Iris pigment epithelial cell (primary cell): ENCODE data around the gene GPM6B.

Experiments
- DNase-seq: peaks from one replicate; pipeline ENCODE4 v3.0.0-alpha.2; 2011; ENCODE audit warnings: low read depth

GPM6B gene

DNA sequence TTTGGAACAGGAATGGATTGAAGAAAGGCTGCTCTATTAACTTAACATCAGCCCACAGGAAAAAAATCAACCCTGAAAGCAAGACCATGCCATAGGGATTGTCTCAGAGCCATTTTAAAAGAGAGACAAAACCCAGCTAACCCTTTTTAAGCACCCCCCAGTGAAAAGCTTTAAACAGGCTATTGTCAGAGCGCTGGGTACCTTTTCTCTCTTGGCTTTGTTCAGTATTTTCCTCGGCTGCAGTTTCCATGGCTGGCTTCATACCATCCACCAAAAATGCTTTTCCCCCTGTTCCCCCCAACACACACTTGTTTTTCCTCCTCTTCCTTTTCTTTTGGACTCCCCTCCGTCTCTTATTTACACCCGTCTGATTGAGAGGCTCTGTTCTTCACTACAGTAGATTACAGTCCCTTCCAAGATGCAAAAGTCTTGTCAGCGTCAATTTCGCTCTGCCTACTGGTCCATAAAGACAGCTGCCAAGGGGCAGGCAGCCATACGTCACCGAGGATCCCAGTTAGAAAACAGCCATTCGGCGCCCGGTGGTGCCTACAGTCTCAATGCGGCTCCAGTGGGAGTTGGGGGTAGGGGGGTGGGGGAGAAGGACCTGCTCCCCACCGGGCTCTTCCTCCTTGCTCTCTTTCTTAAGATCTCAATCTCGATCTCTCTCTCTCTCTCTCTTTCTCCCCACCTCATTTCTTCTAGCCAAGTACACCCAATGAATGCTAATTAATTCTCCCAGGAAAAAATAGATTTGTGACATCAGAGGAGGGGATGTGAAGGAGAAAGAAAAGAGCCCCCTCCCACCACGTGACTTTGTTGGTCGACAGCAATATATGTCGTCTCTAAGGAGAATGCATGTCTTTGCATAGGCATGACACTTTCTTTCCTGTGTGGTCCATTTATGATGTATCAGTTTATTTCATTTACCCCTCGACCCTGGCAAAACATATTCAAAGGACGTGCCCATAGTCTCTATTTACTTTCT lies at the start of gene GPM6B:
Gene GPM6B, minus strand, starts transcription at position 451 of the 985 bp plus-strand sequence. Its CDS starts 189 bp downstream, at position 262.
- DNase-seq: no peak

DNA sequence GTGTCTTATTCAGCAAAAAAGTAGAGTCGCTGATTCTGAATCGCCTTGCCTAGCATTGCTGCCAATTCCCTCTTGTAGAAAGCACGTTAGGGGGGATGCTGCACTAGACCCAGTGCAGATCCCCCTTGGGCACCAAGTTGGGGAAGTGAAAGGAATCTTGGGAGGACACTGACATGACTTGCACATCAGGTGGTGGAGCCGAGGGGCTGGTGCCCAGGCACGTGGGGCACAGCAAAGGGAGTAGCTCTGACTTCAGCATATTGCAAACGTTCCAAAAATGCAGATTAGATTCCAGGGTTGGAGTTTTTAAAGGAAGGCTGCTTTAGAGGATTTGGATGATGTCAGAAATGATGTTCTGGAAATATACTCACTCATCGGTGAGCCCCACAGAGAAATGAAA lies 47.4 kb upstream of the GPM6B start:
- peak; percentile 8 for DNase-seq

DNA sequence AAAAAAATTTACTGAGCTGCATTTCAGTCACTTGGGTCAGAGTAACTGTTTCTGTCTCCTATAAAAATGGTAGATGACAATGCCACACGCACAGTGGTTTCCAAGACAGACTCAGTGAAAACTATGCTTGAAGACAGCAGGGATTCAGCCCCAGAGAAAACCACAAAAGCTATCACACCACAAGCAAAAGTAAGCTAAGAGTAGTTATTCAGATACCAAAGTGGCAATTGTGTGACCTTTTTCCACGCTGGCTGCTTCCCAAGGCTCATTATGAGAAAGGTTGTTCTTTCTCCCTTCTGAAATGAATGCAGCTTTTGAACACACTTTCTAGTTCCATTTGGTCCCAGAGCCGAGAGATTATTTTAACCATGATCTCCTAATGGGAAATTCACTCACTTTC lies 46.4 kb upstream of the GPM6B start:
- DNase-seq: no peak

DNA sequence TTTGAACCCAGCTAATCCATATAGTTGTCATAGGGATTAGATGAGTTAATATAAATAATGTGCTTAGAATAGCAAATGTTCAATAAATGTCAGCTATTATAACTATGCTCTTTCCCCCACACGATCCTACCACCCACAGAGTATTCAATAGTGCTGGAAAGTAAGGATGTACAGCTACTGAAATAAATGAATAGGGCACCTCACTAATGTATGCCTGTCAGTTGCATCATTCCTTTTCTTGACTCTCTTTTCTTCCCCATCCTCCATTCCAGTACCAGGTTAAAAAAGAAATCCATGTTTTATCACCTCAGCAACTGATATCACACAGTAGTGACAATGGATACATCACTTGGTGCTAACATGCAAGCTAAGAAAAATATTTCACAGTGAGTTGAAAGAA lies 42.8 kb upstream of the GPM6B start:
- no peak for DNase-seq

- no peak for DNase-seq
These were observed 40.9 kb upstream of the GPM6B start for GRCh38 chrX:13857804-13858203.

GRCh38 chrX:13855689-13856450 lies 39.0 kb upstream of the GPM6B start:
- DNase-seq: no peak

GRCh38 chrX:13854003-13854402 lies 37.1 kb upstream of the GPM6B start:
- DNase-seq: no peak

GRCh38 chrX:13852001-13852695 lies 35.3 kb upstream of the GPM6B start:
- no peak for DNase-seq

DNA sequence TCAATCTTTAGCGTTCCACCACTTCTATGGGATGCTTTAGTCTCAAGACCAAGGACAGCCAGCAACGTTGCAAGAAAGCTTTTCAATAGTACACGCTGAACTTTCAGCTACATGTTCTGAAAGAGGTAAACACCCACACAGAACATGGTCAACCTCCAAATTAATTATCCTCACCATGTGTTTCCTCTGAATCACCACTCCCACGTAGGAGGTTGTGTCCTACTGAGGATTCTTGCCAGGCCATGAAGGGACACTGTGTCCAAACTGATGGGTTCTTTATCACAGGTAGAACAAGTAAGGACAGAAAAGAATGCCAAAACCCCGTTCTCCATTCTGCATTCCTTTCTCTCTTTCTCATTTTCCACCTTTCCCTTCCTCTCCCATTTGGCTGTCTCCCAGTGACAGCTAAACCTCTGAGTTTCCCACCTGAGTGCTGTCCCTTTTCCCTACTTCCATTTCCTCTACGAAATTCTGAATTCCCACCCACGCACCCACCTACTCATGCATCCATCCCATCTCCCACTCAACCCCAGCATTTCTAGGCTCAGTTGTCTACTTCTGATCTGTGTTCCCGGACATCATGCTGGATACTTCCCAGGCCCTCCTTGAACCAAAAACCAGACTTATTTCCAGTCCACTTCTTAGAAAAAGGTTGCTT lies 29.0 kb upstream of the GPM6B start:
- DNase-seq: peak; percentile 54

- no peak for DNase-seq
These were observed 26.3 kb upstream of the GPM6B start for GRCh38 chrX:13843150-13843721.

DNA sequence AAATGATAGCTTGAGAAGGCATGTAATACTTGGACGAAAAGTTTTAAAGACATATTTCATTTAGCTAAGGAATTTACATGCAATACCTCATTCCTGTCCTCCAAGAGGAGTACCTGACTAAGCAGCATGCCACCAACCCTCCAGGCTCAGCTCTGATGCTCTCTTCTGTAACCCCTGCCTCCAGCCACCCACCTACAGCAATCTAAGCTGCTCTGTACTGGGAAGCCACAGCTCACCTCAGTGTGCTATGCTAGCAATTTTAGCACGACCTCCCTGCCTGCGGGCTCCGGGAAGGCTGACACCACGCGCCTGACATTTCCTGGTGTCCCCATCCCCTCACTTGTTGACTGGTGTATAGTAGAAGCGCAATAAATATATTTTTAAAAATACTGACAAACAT lies 23.2 kb upstream of the GPM6B start:
- no peak for DNase-seq

DNA sequence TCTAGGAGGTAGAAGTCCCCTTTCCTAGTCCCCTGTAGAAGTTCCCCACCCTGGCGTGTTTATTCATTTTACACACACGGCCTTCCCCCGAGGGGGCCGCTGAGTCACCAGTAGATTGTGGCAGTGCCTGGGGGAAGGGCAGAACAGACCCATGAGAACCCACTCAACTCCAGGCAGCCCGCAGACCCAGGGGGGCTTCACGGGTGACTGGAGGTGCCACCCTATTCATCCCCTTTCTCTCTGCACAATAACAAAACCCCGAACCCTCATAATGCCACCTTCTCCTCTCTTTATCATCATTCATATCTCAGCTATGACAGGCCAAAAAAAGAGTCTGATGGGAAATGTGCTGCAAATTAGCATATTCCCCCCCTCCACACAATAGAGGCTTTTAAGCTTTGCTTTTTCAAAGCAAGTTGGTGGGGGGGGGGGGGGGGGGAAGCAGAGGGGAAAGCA lies 20.4 kb upstream of the GPM6B start:
- peak; percentile 1 for DNase-seq

GRCh38 chrX:13836575-13836974 lies 19.7 kb upstream of the GPM6B start:
- no peak for DNase-seq

DNA sequence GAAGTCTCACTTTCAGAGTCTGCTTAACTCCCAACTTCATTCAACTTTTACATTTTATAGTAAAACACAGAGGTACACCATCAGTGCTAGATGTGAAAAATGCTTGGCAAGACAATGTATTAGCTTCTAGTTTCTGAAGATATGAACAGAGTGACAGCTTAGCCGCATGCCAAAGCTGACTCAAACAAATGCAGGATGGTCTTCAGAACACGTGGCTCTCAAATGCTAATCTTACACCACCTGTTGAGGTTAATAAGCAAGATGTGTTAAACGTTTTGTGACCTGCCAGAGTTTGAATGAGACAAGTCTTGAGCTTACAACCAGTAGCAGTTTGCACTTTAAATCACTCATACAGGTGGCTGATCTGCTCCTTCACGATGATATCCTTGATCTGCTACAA lies 18.9 kb upstream of the GPM6B start:
- no peak for DNase-seq

DNA sequence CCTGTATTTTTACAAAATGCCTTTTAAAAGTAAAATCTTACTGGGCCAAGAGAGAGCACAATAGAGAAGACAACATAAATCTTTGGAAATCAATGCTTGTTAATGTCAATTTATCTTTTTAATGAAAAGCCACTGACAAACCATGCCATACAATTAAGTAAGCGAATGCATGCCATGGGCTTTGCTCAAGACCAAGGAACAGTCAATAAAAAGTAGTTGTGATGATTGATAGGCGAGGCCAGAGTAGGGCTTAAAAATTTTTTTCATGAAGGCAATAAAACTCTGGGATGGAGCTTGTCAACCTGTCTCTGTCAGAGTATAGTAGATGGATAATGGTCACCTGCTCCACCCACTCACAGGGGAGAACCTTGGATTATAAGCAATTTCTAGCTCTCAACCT lies 17.5 kb upstream of the GPM6B start:
- no peak for DNase-seq

DNA sequence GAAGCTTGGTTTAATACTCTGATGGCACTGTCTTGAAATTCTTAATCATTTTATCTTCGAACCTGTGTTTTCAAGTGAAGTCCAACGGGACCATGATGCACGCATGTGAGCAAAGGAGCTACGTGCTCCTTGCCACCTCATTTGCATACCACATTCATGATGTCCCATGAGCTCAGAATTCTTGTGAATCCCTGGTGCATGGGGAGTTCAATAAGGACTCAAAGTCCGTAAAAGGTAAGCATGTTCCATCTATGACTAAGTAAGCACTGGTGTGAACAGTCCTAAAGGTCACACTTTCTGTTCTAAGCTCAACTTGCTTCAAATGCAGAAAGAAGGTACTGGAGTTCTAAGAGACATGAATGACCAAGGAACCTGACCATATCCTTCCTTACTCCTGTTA lies 13.1 kb upstream of the GPM6B start:
- DNase-seq: no peak

DNA sequence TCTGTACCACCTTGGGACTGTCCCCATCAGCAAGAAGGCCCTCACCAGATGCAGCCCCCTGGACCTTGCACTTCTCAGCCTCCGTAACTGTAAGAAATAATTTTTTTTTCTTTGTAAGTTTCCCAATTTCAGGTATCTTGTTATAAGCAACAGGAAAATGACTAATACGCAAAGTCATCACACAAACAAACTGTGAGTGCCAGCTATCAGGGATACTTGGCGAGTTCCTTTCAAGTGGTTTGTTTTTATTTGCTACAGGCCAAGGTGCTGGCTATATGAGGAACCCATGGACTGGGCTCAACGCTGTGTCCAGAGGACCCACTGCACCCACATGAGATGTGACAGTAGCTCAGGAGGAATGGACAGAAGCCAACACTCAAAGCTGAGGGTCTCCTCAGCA lies 11.5 kb upstream of the GPM6B start:
- DNase-seq: peak; percentile 54

- DNase-seq: no peak
These were observed 10.6 kb upstream of the GPM6B start for GRCh38 chrX:13827298-13828090.

- no peak for DNase-seq
These were observed 9.9 kb upstream of the GPM6B start for GRCh38 chrX:13826770-13827169.

- no peak for DNase-seq
These were observed 8.4 kb upstream of the GPM6B start for GRCh38 chrX:13825178-13825762.
